DMS153 (cell line): Measurements from ENCODE around the gene AFTPH.
"Not testable (repeated sequence)": the region's sequence is repeated elsewhere in the genome, so short reads cannot be mapped to it uniquely, and the experiment has no call there.

Source experiments
- DNase-seq: peaks from one replicate; lab custom pipeline; 2025; lab: John Stamatoyannopoulos, UW

AFTPH gene

GRCh38 chr2:64493788-64494187 lies 30.3 kb upstream of the AFTPH start:
- no peak for DNase-seq

GRCh38 chr2:64498438-64498837 lies 25.7 kb upstream of the AFTPH start:
- no peak for DNase-seq

DNA sequence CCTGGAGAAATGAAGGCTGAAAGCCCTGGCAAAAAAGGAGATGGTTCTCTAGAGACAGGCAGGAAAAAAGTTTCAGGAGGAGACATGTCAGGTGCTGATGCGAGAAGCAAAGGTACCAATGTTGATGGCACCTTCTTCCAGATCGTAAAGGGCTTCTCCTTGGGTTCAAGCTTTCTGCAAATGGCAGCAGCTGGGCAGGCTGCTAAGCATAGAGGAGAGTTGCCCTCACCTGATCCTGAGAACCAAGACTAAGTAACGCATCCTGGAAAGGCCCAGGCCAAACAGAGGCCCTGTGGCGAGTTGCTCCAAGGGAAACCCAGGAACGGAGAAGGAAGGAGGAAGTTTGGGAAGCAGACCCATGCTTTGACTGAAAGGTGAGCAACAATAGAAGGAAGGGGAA lies 23.6 kb upstream of the AFTPH start:
- no peak for DNase-seq

DNA sequence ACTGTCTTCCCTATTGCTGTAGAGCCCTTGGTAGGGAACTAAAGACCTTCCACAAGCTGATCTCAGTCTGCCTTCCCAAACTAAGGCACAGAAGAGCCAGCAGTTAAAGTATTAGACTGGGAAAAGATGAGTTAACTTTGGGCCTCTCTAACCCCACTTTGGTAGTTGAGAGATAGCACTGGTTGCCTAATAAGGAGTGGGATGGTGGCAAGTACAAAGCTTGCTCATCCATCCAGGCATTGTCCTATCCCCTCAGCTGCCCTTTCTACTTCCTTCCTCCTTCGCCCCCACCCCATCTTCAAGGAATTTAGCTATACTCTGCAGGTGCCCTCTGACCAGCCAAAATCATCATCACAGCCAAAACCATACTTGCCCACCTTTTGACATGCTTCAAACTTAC lies 22.2 kb upstream of the AFTPH start:
- DNase-seq = no peak

- no peak for DNase-seq
Measured at GRCh38 chr2:64502860-64503259, 21.3 kb upstream of the AFTPH start.

DNA sequence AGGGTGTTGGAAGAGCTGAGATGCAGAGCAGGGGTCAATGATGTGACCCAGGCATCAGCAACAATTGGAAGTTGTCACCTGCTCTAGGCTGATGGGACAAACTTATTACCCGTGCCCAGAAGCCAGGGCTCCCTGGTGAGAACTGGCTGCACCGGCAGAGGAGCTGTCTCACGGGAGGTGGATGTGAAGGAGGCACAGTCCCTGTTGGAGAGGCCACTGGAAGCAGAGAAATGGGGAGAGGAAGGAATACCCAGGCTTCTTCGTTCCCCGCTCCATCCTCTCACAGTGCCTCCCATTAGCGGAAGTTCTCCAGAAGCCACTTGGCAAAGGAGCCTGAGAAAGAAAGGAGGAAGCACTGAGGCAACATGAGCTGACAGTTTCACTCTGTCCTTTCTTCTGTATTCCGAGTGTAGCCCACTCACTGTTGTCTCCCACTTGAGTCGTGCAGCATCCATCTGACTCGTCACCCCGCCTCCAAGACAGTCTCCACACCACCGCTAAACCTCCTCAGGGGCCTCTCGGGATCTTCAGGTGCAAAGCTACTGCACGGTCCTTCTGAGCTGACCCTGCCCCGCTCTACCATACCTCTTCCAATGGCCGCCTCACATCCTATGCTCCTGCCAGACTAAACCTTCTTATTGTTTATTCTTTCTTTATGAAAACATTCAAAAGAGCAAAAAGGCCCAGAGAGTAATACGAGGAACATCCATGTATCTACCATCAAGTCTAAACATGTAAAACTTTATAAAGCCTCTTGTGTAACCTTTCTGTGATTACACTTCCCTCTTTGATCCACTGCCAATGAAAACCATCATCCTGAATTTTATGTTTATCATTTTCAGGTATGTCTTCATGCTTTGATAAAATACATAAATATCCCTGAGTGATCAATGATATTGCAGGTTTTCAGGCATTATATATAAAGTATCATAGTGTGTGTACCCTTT lies 19.1 kb upstream of the AFTPH start:
- no peak for DNase-seq

GRCh38 chr2:64506686-64507085 lies 17.4 kb upstream of the AFTPH start:
- DNase-seq = no peak

DNA sequence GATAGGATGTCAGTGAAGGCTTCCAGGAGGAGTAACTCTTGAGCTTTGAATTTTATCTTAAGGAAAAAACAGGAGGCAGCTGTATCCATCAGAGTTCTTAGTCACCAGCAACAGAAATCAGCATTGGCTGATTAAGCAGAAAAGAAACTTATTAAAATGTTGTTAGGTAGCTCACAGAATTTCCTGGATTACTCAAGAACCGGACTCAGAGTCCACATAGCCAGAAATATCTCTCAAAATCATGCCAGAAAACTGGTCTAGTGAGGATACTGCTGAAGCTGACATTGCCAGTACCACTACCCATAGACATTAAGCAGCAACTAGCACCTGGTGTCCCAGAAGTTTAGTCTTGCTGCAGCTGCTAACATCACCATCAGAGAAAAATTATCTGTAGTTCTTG lies 10.1 kb upstream of the AFTPH start:
- DNase-seq = no peak

- no peak for DNase-seq
Measured at GRCh38 chr2:64515086-64515485, 9.0 kb upstream of the AFTPH start.

- DNase-seq = no peak
Measured at GRCh38 chr2:64516651-64517510, 7.2 kb upstream of the AFTPH start.

- no peak for DNase-seq
Measured at GRCh38 chr2:64517511-64517884, 6.6 kb upstream of the AFTPH start.

DNA sequence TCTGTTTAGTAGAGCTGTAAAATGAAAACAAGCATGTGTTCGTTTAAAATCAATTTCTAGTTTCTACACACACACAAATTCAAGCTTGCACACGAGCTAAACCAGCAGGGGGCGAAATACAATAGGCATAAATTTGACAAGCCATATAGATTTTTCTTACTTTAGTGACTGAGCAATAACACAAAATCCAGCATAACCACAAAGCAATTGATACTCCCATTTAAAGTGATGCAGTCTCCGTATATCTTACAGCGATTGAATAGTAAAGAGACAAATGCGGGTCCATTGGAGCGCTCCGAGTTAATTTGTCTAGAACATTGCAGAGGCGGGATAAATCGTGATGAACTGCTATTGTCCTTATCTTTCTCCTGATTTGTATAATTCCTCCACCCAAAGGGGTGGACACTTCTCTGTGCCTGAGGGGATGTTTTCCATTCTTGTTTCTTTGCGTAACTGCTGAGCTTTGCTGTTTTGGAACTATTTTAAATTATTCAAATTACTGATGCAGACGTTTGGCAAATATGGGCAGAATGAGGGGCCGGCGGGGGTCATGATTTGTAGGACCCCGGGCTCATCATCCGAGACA lies 1.2 kb upstream of the AFTPH start:
- peak; percentile 52 for DNase-seq

DNA sequence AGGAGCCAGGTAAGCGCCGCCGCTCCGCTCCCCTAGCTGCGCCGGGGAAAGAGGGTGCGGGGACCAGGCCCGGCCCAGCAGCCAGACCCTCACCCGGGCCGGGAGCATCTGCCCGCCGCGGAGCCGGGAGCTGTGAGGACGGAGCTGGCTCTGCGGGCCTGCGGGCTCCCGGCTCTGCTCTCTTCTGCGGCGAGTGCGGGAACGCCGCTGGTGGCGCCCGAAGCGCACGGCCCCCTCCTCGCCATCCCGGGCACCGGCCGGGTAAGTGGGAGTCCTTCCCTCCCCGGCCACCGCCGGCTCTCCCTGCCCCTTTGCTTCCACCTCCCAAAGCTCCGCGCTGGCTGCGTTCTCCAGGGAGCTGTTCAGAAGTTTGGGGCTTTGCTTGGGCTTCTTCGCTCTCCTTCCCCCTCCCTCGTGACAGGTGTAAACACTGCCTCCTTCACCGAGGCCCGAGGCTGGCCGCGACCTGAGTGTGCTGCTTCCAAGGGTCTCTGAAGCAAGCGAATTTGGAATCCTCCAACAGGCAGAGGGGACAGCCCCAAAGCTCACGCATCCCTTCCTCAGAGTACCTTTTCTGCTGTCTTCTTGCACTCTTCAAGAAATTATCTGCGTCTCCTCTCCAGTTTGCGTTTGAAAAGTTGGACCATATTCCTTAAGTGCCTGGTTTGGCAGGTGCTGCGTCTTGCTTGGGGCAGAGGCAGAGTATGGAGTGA lies 632 bp downstream of the AFTPH start:
- DNase-seq = no peak

- DNase-seq = no peak
Measured at GRCh38 chr2:64525317-64525613, 1.1 kb downstream of the AFTPH start.

- DNase-seq = no peak
Measured at GRCh38 chr2:64526034-64526433, 1.9 kb downstream of the AFTPH start.

- not testable (repeated sequence) for DNase-seq
Measured at GRCh38 chr2:64530946-64531345, 6.8 kb downstream of the AFTPH start.

- DNase-seq = no peak
Measured at GRCh38 chr2:64532030-64532429, 7.9 kb downstream of the AFTPH start.

DNA sequence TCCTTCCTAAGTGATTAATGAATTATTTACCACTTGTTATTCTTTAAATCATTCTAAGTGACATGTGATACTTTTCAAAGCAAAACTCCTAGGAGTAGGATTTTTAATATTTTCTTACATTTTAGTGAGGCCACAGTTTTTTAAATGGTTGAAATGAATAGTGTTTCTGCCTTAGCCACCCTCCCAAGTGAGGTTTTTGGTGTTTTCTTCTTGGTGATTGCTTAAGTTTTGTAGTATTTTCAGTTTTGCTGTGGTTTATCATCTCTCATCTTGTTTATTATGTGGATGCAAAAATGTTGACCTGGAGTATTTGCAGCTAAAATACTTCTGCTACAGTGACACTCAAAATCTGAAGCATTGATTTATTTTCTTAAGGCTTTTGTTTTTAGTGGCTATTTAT lies 9.8 kb downstream of the AFTPH start:
- DNase-seq = no peak

DNA sequence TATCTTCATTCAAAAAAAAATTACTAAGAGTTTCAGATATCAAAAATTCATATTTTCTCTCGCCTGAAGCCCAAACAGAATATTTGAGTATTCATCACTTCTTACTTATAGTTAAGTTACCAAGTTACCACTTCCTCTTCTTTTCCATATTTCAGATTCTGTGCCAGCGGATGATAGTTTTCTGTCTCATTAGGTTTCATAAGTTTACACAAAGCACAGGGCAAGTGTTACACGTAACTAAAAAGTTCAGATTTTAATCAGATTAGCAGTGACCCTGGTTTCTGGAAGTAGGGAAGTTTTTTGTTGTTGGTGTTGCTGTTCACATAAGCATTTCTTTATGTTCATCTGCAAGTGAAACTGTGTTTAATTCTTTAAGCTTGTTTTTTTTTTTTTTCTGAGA lies 10.2 kb downstream of the AFTPH start:
- no peak for DNase-seq

DNA sequence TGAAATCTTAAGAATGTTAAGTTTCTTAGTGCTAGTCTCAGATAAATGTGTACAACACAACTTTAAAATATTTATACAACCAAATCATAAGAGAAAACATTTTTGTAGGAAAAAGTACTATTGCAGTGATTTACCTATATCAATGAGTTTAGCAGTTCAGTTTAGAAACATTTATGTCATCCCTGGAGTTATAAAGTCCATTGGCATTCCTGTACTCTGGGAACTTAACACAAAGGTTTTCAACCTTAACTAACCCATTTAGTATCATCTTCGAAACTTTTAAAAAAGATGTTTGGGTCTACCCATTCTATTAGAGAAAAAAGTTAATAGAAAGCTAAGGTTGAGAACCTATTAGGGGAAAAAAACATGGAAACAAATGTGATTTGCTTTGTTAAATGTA lies 10.9 kb downstream of the AFTPH start:
- no peak for DNase-seq

GRCh38 chr2:64537991-64538390 lies 13.9 kb downstream of the AFTPH start:
- DNase-seq = no peak

DNA sequence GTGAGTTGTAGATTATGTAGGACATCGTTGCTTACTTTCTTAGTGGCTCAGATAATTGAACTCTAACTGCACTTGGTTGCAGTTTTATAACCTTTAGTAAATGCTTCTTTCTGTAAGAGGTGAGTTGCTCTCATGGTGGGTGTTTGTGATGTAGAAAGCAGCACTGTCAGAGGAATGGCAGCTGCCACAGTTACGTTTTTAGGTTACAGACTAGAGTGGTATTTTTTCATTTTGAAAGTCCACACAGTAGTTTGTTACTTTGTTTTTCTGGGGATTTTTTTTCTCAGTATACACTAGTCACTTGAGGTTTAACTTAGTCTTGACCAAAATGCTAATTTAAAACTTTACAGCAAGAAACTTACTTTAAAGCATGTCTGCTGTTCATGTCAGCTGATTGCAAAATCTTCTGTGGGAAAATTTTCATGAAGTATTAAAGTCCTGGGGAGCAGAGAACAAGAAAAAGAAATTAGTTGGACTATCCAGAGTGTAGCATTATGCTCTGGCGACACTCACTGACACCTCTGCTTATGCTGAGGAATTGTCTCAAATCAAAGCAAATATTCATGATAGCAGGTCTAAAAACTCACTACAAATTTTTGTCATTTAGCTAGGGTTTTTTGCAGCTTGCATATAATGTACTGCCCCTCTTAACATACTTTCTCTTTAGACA lies 14.8 kb downstream of the AFTPH start:
- no peak for DNase-seq
